IMR-90 (cell line): Measurements from ENCODE around the gene DCAF17. TPM values are rescaled to one million over a fixed set of nuclear protein-coding genes. Genes with fewer than 3 reads are reported as not detected.

Source experiments
- ATAC-seq: fragments of 200-7000 bp; cut with Tn5 transposase; 2 replicates; pipeline ENCODE4 v1.9.1; 2020; ENCODE audit warnings: low read depth, mild to moderate bottlenecking, moderate library complexity
- BruUV-seq: library from RNA; stranded (reverse); fragments of 400-500 nt; replicated peaks from 2 replicates; lab custom pipeline; 2021; lab: Mats Ljungman, UMichigan
- CTCF ChIA-PET: fragments of 300-600 bp; formaldehyde crosslinking; extraction: SDS; loops from one replicate; lab custom pipeline; 2021; ENCODE audit warnings: antibody characterized with exemption; lab: Yijun Ruan, JAX
- POLR2A ChIA-PET: fragments of 300-600 bp; sonication (Branson Sonifier 250); formaldehyde crosslinking; loops from one replicate; lab custom pipeline; 2022; ENCODE audit warnings: antibody characterized with exemption; ENCODE audit not compliant: unreplicated experiment; lab: Charles Lee
- DNase-seq: peaks from one replicate; pipeline ENCODE4 v3.0.0; 2013
- H2AFZ ChIP-seq: replicated peaks from 2 replicates; pipeline ENCODE3; 2013; ENCODE audit warnings: low read length, mild to moderate bottlenecking; ENCODE audit not compliant: poor library complexity
- H2AK5ac ChIP-seq: 2 replicates; pipeline ENCODE4 v1.6.1; 2013; ENCODE audit warnings: low read depth, low read length, inconsistent platforms
- H2AK9ac ChIP-seq: replicated peaks from 2 replicates; pipeline ENCODE3; 2013; ENCODE audit warnings: mild to moderate bottlenecking, low read depth, low read length, moderate library complexity; ENCODE audit not compliant: poor library complexity
- H2BK120ac ChIP-seq: 2 replicates; pipeline ENCODE4 v1.6.1; 2013; ENCODE audit warnings: low read depth, low read length, inconsistent platforms
- H2BK15ac ChIP-seq: 3 replicates; pipeline ENCODE4 v1.6.1; 2013; ENCODE audit warnings: low read depth, low read length, inconsistent platforms
- H2BK20ac ChIP-seq: 2 replicates; pipeline ENCODE4 v1.6.1; 2013; ENCODE audit warnings: low read depth, mild to moderate bottlenecking, inconsistent platforms, low read length, moderate library complexity
- H2BK5ac ChIP-seq: 2 replicates; pipeline ENCODE4 v1.6.1; 2013; ENCODE audit warnings: mild to moderate bottlenecking, low read depth, low read length, inconsistent platforms; ENCODE audit not compliant: poor library complexity, severe bottlenecking
- H3K14ac ChIP-seq: replicated peaks from 2 replicates; pipeline ENCODE4 v1.6.1; 2013; ENCODE audit warnings: low read depth, low read length, inconsistent platforms
- H3K18ac ChIP-seq: 2 replicates; pipeline ENCODE4 v1.6.1; 2013; ENCODE audit warnings: low read depth, low read length, control low read depth
- H3K23ac ChIP-seq: 2 replicates; pipeline ENCODE4 v1.6.1; 2013; ENCODE audit warnings: low read depth, low read length, inconsistent platforms
- H3K27ac ChIP-seq: 2 replicates; pipeline ENCODE4 v1.5.1; 2013; ENCODE audit warnings: mild to moderate bottlenecking, control low read depth, low read length; ENCODE audit not compliant: insufficient read depth
- H3K27me3 ChIP-seq: 2 replicates; pipeline ENCODE4 v1.6.1; 2013; ENCODE audit warnings: low read length; ENCODE audit not compliant: control insufficient read depth, insufficient read depth
- H3K36me3 ChIP-seq: 2 replicates; pipeline ENCODE4 v1.6.1; 2013; ENCODE audit warnings: low read length, mixed read lengths; ENCODE audit not compliant: control insufficient read depth, insufficient read depth
- H3K4ac ChIP-seq: 2 replicates; pipeline ENCODE4 v1.6.1; 2013; ENCODE audit warnings: low read depth, low read length, inconsistent platforms
- H3K4me1 ChIP-seq: 2 replicates; pipeline ENCODE4 v1.6.1; 2013; ENCODE audit warnings: low read length, mixed read lengths; ENCODE audit not compliant: control insufficient read depth, insufficient read depth
- H3K4me2 ChIP-seq: 2 replicates; pipeline ENCODE4 v1.6.1; 2013; ENCODE audit warnings: low read depth, mild to moderate bottlenecking, control low read depth, low read length, moderate library complexity
- H3K4me3 ChIP-seq: 2 replicates; pipeline ENCODE4 v1.5.1; 2013; ENCODE audit warnings: low read depth, mild to moderate bottlenecking, control low read depth, low read length, moderate library complexity; ENCODE audit not compliant: insufficient read depth
- H3K56ac ChIP-seq: 2 replicates; pipeline ENCODE4 v1.6.1; 2013; ENCODE audit warnings: low read length, inconsistent platforms; ENCODE audit not compliant: insufficient read depth; ENCODE audit errors: extremely low read depth
- H3K79me1 ChIP-seq, 2 experiments: 2 replicates each; pipeline ENCODE4 v1.6.1; 2013; ENCODE audit warnings: low read length in 2 of 2, inconsistent platforms in 1 of 2, low read depth in 1 of 2
- H3K9ac ChIP-seq: 2 replicates; pipeline ENCODE4 v1.6.1; 2013; ENCODE audit warnings: low read depth, low read length, control low read depth
- H3K9me1 ChIP-seq: 2 replicates; pipeline ENCODE4 v1.6.1; 2013; ENCODE audit warnings: low read length, inconsistent platforms; ENCODE audit not compliant: insufficient read depth
- H3K9me3 ChIP-seq: 2 replicates; pipeline ENCODE4 v1.6.1; 2013; ENCODE audit warnings: low read length; ENCODE audit not compliant: control insufficient read depth, insufficient read depth
- H4K20me1 ChIP-seq: 2 replicates; pipeline ENCODE4 v1.6.1; 2013; ENCODE audit warnings: low read length, inconsistent platforms; ENCODE audit not compliant: insufficient read depth
- H4K5ac ChIP-seq: 2 replicates; pipeline ENCODE4 v1.6.1; 2013; ENCODE audit warnings: mild to moderate bottlenecking, low read depth, low read length, control low read depth
- H4K8ac ChIP-seq, 2 experiments: 2 replicates each; pipeline ENCODE4 v1.6.1; 2013; ENCODE audit warnings: low read depth in 2 of 2, low read length in 2 of 2, control low read depth in 1 of 2, inconsistent platforms in 1 of 2
- H4K91ac ChIP-seq: 2 replicates; pipeline ENCODE4 v1.6.1; 2013; ENCODE audit warnings: low read depth, low read length, inconsistent platforms; ENCODE audit not compliant: insufficient read depth
- BHLHE40 ChIP-seq: fragments of 150-350 bp; IDR thresholded peaks from 2 replicates; pipeline ENCODE4 v1.6.1; 2016; ENCODE audit warnings: mild to moderate bottlenecking, low read depth, low read length
- CEBPB ChIP-seq: IDR thresholded peaks from 2 replicates; pipeline ENCODE4 v1.6.1; 2012; ENCODE audit warnings: low read depth, low read length, improper control_type of control experiment
- CHD1 ChIP-seq: IDR thresholded peaks from 2 replicates; pipeline ENCODE4 v1.6.1; 2012; ENCODE audit warnings: low read depth, low read length, improper control_type of control experiment
- MAFK ChIP-seq: IDR thresholded peaks from 2 replicates; pipeline ENCODE4 v1.6.1; 2012; ENCODE audit warnings: low read depth, low read length, improper control_type of control experiment
- MAZ ChIP-seq: IDR thresholded peaks from 2 replicates; pipeline ENCODE4 v1.6.1; 2012; ENCODE audit warnings: low read depth, mild to moderate bottlenecking, low read length, improper control_type of control experiment, moderate library complexity, borderline replicate concordance
- MXI1 ChIP-seq: IDR thresholded peaks from 2 replicates; pipeline ENCODE4 v1.6.1; 2012; ENCODE audit warnings: low read depth, mild to moderate bottlenecking, low read length, moderate library complexity, borderline replicate concordance
- NFE2L2 ChIP-seq: fragments of 150-350 bp; IDR thresholded peaks from 2 replicates; pipeline ENCODE4 v1.6.1; 2016; ENCODE audit warnings: low read depth, mild to moderate bottlenecking, low read length
- POLR2A ChIP-seq: IDR thresholded peaks from 2 replicates; pipeline ENCODE4 v1.6.1; 2012; ENCODE audit warnings: mild to moderate bottlenecking, low read depth, low read length
- RAD21 ChIP-seq: IDR thresholded peaks from 2 replicates; pipeline ENCODE4 v1.6.1; 2012; ENCODE audit warnings: low read length, improper control_type of control experiment
- RCOR1 ChIP-seq: IDR thresholded peaks from 2 replicates; pipeline ENCODE4 v1.6.1; 2012; ENCODE audit warnings: mild to moderate bottlenecking, low read length, improper control_type of control experiment; ENCODE audit not compliant: insufficient replicate concordance
- RFX5 ChIP-seq: IDR thresholded peaks from 2 replicates; pipeline ENCODE4 v1.8.0; 2012; ENCODE audit warnings: low read depth, mild to moderate bottlenecking, low read length, moderate library complexity
- WGBS, 2 experiments: methylation state at CpG; one replicate each; pipeline versions ENCODE4 v1.1.5 to v1.1.7; 2013; ENCODE audit warnings: missing lambda C conversion rate in 2 of 2; ENCODE audit not compliant: insufficient read length in 1 of 2; ENCODE audit errors: extremely low coverage in 2 of 2; 5-methylcytosine and 5-hydroxymethylcytosine counted together
- dilution Hi-C: fragments of 300-500 bp; cut with HindIII; formaldehyde crosslinking; loops from one replicate; pipeline ENCODE4 v1.14.3; 2018; ENCODE audit warnings: low sequenced_read_pairs; ENCODE audit not compliant: unreplicated experiment
- in situ Hi-C: fragments of 300-500 bp; cut with MboI; formaldehyde crosslinking; loops from 3 replicates; pipeline ENCODE4 v1.14.3; 2019; ENCODE audit warnings: low sequenced_read_pairs, inconsistent platforms, mixed read lengths
- intact Hi-C: fragments of 100-400 bp; cut with micrococcal nuclease; formaldehyde crosslinking; loops from 2 replicates; pipeline ENCODE4 v1.10.0; 2022
- polyA plus RNA-seq, 3 experiments: library from polyadenylated mRNA; depleted of rRNA; stranded (reverse); fragments of >200 nt; gene quantifications; 2 replicates each; pipeline ENCODE4 v1.2.3, GENCODE V29; 2012; ENCODE audit warnings: low replicate concordance in 1 of 3
- total RNA-seq: library from RNA; depleted of rRNA; stranded (reverse); fragments of >200 nt; gene quantifications from 2 replicates; pipeline ENCODE4 v1.2.3, GENCODE V29; 2012
- TF ChIP-seq, protein P1 (sequence below): fragments of 150-350 bp; IDR thresholded peaks from 2 replicates; pipeline ENCODE4 v1.6.1; 2016; ENCODE audit warnings: low read depth, mild to moderate bottlenecking, low read length, moderate library complexity, borderline replicate concordance
- TF ChIP-seq, protein P2 (sequence below): conservative IDR thresholded peaks from 2 replicates; pipeline ENCODE4 v1.5.1; 2012; ENCODE audit warnings: mild to moderate bottlenecking, low read depth, low read length, improper control_type of control experiment
- TF ChIP-seq, protein P3 (sequence below): fragments of 150-350 bp; IDR thresholded peaks from 2 replicates; pipeline ENCODE4 v1.6.1; 2017; ENCODE audit warnings: mild to moderate bottlenecking, antibody characterized with exemption, low read length, low read depth

The DCAF17 gene
- total and polyA plus RNA-seq, 2 of the 4 experiments (the other 2 are of a cell fraction) = 6.7 to 13.1 TPM

DNA sequence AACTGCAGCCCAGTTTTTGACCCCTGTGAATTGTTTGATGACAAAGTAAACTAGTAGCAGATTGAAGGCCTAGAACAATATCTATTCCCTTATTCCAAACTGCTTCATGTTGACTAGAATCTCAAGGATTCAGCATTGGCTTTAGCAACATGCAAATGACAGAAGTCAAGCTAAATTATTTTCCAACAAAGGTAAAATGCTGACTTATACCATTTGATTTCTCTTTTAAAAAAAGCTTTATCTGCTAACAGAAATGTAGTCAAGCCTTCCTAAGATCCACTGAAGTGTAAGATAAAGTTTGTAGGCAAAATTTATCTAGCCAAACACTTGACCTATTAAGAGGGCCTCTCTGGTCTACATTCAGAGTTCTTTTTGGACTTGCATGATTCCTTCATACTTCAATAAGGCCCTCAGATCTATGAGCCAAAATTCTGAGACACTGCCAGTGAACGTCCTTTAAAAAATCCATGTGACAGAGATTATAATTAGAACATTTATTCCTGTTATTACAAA lies 78.7 kb downstream of the DCAF17 start:
- no peak overlapping the region for H4K8ac ChIP-seq
- DNase-seq = no peak
- no CpG with 5 or more reads among the region's 1 CpG for WGBS, 2 experiments
- no TSS peak for BruUV-seq
- no peaks in the 10 kb centered on the region for H3K9me3 ChIP-seq
- H3K4me3 ChIP-seq = no peak overlapping the region
- H2AK9ac ChIP-seq = no peak overlapping the region
- dilution Hi-C loops = no loop called here
- H4K91ac ChIP-seq = no peak overlapping the region
- ChIA-PET POLR2A (no interaction called here), CTCF (no interaction called here)
- H2AFZ ChIP-seq = no peak overlapping the region
- H3K23ac ChIP-seq = no peak overlapping the region
- TF ChIP-seq, protein P1, sequence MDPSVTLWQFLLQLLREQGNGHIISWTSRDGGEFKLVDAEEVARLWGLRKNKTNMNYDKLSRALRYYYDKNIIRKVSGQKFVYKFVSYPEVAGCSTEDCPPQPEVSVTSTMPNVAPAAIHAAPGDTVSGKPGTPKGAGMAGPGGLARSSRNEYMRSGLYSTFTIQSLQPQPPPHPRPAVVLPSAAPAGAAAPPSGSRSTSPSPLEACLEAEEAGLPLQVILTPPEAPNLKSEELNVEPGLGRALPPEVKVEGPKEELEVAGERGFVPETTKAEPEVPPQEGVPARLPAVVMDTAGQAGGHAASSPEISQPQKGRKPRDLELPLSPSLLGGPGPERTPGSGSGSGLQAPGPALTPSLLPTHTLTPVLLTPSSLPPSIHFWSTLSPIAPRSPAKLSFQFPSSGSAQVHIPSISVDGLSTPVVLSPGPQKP = no peak
- TF ChIP-seq RCOR1 = no peak
- no peak for TF ChIP-seq POLR2A
- no peak for TF ChIP-seq RAD21
- no peak for TF ChIP-seq CHD1
- no peak for TF ChIP-seq MAFK
- no peak for TF ChIP-seq NFE2L2
- TF ChIP-seq, protein P2, sequence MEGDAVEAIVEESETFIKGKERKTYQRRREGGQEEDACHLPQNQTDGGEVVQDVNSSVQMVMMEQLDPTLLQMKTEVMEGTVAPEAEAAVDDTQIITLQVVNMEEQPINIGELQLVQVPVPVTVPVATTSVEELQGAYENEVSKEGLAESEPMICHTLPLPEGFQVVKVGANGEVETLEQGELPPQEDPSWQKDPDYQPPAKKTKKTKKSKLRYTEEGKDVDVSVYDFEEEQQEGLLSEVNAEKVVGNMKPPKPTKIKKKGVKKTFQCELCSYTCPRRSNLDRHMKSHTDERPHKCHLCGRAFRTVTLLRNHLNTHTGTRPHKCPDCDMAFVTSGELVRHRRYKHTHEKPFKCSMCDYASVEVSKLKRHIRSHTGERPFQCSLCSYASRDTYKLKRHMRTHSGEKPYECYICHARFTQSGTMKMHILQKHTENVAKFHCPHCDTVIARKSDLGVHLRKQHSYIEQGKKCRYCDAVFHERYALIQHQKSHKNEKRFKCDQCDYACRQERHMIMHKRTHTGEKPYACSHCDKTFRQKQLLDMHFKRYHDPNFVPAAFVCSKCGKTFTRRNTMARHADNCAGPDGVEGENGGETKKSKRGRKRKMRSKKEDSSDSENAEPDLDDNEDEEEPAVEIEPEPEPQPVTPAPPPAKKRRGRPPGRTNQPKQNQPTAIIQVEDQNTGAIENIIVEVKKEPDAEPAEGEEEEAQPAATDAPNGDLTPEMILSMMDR = no peak
- TF ChIP-seq RFX5 = no peak
- TF ChIP-seq MAZ = no peak
- TF ChIP-seq, protein P3, sequence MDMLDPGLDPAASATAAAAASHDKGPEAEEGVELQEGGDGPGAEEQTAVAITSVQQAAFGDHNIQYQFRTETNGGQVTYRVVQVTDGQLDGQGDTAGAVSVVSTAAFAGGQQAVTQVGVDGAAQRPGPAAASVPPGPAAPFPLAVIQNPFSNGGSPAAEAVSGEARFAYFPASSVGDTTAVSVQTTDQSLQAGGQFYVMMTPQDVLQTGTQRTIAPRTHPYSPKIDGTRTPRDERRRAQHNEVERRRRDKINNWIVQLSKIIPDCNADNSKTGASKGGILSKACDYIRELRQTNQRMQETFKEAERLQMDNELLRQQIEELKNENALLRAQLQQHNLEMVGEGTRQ = no peak
- no peak for TF ChIP-seq BHLHE40
- TF ChIP-seq MXI1 = no peak
- TF ChIP-seq CEBPB = no peak
- H2BK15ac ChIP-seq = no peak overlapping the region
- no peak overlapping the region for H2BK5ac ChIP-seq
- H3K4me1 ChIP-seq = no peaks in the 10 kb centered on the region; the same call in 1 of the 2 replicates
- H4K20me1 ChIP-seq = no peaks in the 10 kb centered on the region
- H3K9ac ChIP-seq = no peak overlapping the region
- no peak overlapping the region for H2BK20ac ChIP-seq
- no peak overlapping the region for H2BK120ac ChIP-seq
- H3K27me3 ChIP-seq = peaks cover 2% of the 10 kb centered on the region
- no peak overlapping the region for H3K18ac ChIP-seq
- intact Hi-C loops = no loop called here
- H3K36me3 ChIP-seq = no peaks in the 10 kb centered on the region
- no peak for ATAC-seq
- H3K4me2 ChIP-seq = no peak overlapping the region
- no peaks in the 10 kb centered on the region for H3K79me1 ChIP-seq
- no peak overlapping the region for H3K27ac ChIP-seq
- no peak overlapping the region for H2AK5ac ChIP-seq
- no peak overlapping the region for H3K4ac ChIP-seq
- no peak overlapping the region for H4K5ac ChIP-seq
- in situ Hi-C loops = no loop called here
- H3K56ac ChIP-seq = no peak overlapping the region
- no peak overlapping the region for H3K14ac ChIP-seq
- H3K9me1 ChIP-seq = peaks cover 8% of the 10 kb centered on the region; the same call in 1 of the 2 replicates
